Measurements from ENCODE around the gene PLCZ1.

GRCh38 chr12:18782827-18783226 is 45.0 kb upstream of the PLCZ1 start:
- TF ChIP-seq CTCF (conservative IDR thresholded peaks at IDR 0.05) (no peak), EZH2 (IDR thresholded peaks at IDR 0.05; ENCODE audit: low read depth) (no peak)

Data from PC-9 (cell line).